Lower leg skin (tissue), 4 donors: ENCODE results near the gene PIGW. TPM values are rescaled to one million over a fixed set of nuclear protein-coding genes. Genes with fewer than 3 reads are reported as not detected.
A peak's percentile ranks its signal among the peaks of the same experiment; 100 is the strongest.

Source experiments
- DNase-seq, 2 donors: peaks; one replicate each; pipeline ENCODE4 v3.0.0-alpha.2; 2019; ENCODE audit warnings: low spot score in 2 of 2
- H3K4me3 ChIP-seq: fragments of 200-600 bp; sonication (generic); 2 replicates; pipeline ENCODE4 v1.5.1; 2017; ENCODE audit warnings: mild to moderate bottlenecking, low read depth; ENCODE audit not compliant: poor library complexity, severe bottlenecking
- CTCF ChIP-seq, 3 donors: fragments of 450-650 bp; IDR thresholded peaks; one replicate each; pipeline ENCODE4 v1.5.1; 2016; ENCODE audit warnings: antibody characterized with exemption in 3 of 3, mild to moderate bottlenecking in 3 of 3, moderate library complexity in 2 of 3
- POLR2A ChIP-seq, 2 donors: fragments of 450-650 bp; IDR thresholded peaks; one replicate each; pipeline ENCODE4 v1.6.1; 2016 to 2017; ENCODE audit warnings: antibody characterized with exemption in 2 of 2, mild to moderate bottlenecking in 1 of 2, moderate library complexity in 1 of 2
- WGBS, 2 donors: methylation state at CpG; one replicate each; pipeline ENCODE4 v1.1.5; 2018; 5-methylcytosine and 5-hydroxymethylcytosine counted together
- intact Hi-C: fragments of 100-400 bp; cut with DNase I; formaldehyde crosslinking; loops from one replicate; pipeline ENCODE4 v1.15.0; 2023; ENCODE audit warnings: low total_unique reads
- total RNA-seq, 4 donors: library from RNA; depleted of rRNA; stranded (reverse); fragments of >200 nt; gene quantifications; one replicate each; pipeline ENCODE4 v1.1.0, GENCODE V29; 2016

PIGW gene
- total RNA-seq, 4 donors from 2014 or later, result 4.3 to 9.0 (median 6.9) TPM

GRCh38 chr17:36533935-36534839 lies 600 bp upstream of the PIGW start:
- H3K4me3 ChIP-seq, result peak overlapping the region; percentile 76
- no peak for TF ChIP-seq POLR2A (IDR thresholded peaks at IDR 0.05)
- TF ChIP-seq CTCF (IDR thresholded peaks at IDR 0.05), result peak in 1 of 3 donors; percentile 8
- intact Hi-C loops, result no loop called here
- 6 to 8% methylated on average over 47 to 48 of the region's 48 CpGs for WGBS, 2 donors
- peak; percentile 68 to 95 for DNase-seq

GRCh38 chr17:36535669-36536081 lies 888 bp downstream of the PIGW start:
- intact Hi-C loops, result no loop called here
- TF ChIP-seq CTCF (IDR thresholded peaks at IDR 0.05) (no peak), POLR2A (IDR thresholded peaks at IDR 0.05) (no peak)
- WGBS, 2 donors, result 8 to 11% methylated on average over 15 of the region's 15 CpGs
- H3K4me3 ChIP-seq, result peak overlapping the region; percentile 76
- no peak for DNase-seq

- intact Hi-C loops, result no loop called here
- no peak for DNase-seq
- WGBS, 2 donors, result 94 to 95% methylated on average over 3 of the region's 3 CpGs
- H3K4me3 ChIP-seq, result no peak overlapping the region
- TF ChIP-seq CTCF (IDR thresholded peaks at IDR 0.05) (no peak), POLR2A (IDR thresholded peaks at IDR 0.05) (no peak)
Observed at GRCh38 chr17:36540696-36541095, 5.9 kb downstream of the PIGW start.

GRCh38 chr17:36542755-36543154 lies 8.0 kb downstream of the PIGW start:
- TF ChIP-seq CTCF (IDR thresholded peaks at IDR 0.05), result no peak
- no peak overlapping the region for H3K4me3 ChIP-seq
- intact Hi-C loops, result no loop called here
- no peak for DNase-seq
- 89 to 91% methylated on average over 15 of the region's 15 CpGs for WGBS, 2 donors

- TF ChIP-seq POLR2A (IDR thresholded peaks at IDR 0.05), result no peak
- no peak for TF ChIP-seq CTCF (IDR thresholded peaks at IDR 0.05)
- 1% methylated on average over 10 of the region's 10 CpGs for WGBS, 2 donors
- DNase-seq, result no peak
- peak overlapping the region; percentile 96 for H3K4me3 ChIP-seq
- intact Hi-C loops, result no loop called here
Observed at GRCh38 chr17:36544044-36544306, 9.2 kb downstream of the PIGW start.
